Dendritic cell treated with granulocyte-macrophage colony-stimulating factor and Interleukin-4, amounts not matched to agents 40 ng/mL and 50 ng/mL, for 4 days (primary cell): ENCODE results near the gene DNAH14.
"Not testable (repeated sequence)": the region's sequence is repeated elsewhere in the genome, so short reads cannot be mapped to it uniquely, and the experiment has no call there.

Source experiments
- H3K27ac Mint-ChIP-seq: one replicate; pipeline ENCODE4 v1.8.0; 2022; ENCODE audit warnings: mild to moderate bottlenecking, mixed read lengths
- H3K27me3 Mint-ChIP-seq: one replicate; pipeline ENCODE4 v1.8.0; 2022; ENCODE audit warnings: mild to moderate bottlenecking, mixed read lengths
- H3K36me3 Mint-ChIP-seq: one replicate; pipeline ENCODE4 v1.8.0; 2022; ENCODE audit warnings: low read depth, mixed read lengths
- H3K4me1 Mint-ChIP-seq: one replicate; pipeline ENCODE4 v1.8.0; 2022; ENCODE audit warnings: low read depth, mixed read lengths
- H3K4me3 Mint-ChIP-seq: one replicate; pipeline ENCODE4 v1.8.0; 2022; ENCODE audit warnings: mild to moderate bottlenecking, moderate library complexity, mixed read lengths
- H3K9me3 Mint-ChIP-seq: one replicate; pipeline ENCODE4 v1.8.0; 2022; ENCODE audit warnings: mixed read lengths
- intact Hi-C: fragments of 100-400 bp; cut with micrococcal nuclease; formaldehyde crosslinking; loops from one replicate; pipeline ENCODE4 v1.15.0; 2022

Gene DNAH14

DNA sequence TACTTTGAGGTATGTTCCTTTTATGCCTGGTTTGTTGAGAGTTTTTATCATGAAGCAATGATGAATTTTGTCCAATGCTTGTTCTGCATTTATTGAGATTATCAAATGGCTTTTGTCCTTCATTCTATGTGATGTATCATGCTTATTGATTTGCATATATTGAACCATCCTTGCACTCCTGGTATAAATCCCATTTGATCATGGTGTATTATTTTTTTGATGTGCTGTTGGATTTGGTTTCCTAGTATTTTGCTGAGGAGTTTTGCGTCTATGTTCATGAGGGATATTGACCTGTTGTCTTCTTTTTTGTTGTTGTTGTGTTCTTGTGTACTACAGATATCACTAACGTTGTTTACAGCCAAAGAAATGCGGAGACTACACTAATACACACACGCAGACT lies 4.1 kb downstream of the DNAH14 start:
- intact Hi-C loops: no loop called here
- no peak overlapping the region for H3K4me3 Mint-ChIP-seq
- peaks cover 54% of the 10 kb centered on the region for H3K9me3 Mint-ChIP-seq
- peaks cover 9% of the 10 kb centered on the region for H3K27me3 Mint-ChIP-seq
- no peaks in the 10 kb centered on the region for H3K36me3 Mint-ChIP-seq
- peaks cover 17% of the 10 kb centered on the region for H3K4me1 Mint-ChIP-seq
- no peak overlapping the region for H3K27ac Mint-ChIP-seq

DNA sequence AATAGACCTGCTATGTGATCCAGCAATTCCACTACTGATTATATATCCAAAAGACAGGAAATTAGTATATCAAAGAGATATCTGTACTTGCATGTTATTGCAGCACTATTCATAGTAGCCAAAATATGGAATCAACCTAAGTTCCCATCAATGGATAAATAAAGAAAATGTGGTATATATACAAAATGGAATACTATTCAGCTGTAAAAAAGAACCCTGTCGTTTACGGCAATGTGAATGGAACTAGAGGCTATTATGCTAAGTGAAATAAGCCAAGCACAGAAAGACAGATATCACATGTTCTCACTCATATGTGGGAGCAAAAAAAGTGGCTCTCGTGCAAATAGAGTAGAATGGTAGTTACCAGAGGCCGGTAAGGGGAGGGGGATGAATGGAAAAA lies 9.2 kb downstream of the DNAH14 start:
- H3K27ac Mint-ChIP-seq: no peak overlapping the region
- no peak overlapping the region for H3K4me3 Mint-ChIP-seq
- H3K4me1 Mint-ChIP-seq: no peaks in the 10 kb centered on the region
- intact Hi-C loops: no loop called here
- no peaks in the 10 kb centered on the region for H3K36me3 Mint-ChIP-seq
- H3K9me3 Mint-ChIP-seq: peaks cover 46% of the 10 kb centered on the region
- no peaks in the 10 kb centered on the region for H3K27me3 Mint-ChIP-seq

DNA sequence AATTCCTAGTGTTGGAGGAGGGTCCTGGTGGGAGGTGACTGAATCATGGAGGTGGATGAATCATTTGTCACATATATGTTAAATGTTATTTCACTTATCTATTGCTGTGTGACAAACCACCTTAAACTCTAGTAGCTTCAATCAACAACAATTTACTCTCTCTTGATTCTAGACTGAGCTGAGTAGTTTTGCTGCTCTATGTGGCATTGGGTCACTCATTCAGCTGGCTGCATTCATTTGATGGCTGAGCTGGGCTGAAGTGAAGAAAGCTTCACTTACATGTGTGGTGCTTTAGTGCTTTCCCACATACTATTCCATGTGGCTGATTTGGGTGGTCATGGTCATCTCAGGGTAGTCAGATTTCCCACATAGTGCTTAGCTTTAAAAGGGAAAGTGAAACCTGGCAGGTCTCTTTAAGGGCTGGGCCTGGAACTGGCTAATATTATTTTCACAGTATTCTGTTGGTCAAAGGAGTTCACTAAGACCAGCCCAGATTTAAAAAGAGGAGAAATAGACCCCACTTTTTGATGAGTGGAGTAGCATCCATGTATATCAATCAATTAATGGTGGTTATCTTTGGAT lies 10.5 kb downstream of the DNAH14 start:
- Mint-ChIP-seq H3K27ac (no peak overlapping the region), H3K9me3 (peaks cover 46% of the 10 kb centered on the region), H3K4me3 (no peak overlapping the region), H3K36me3 (no peaks in the 10 kb centered on the region), H3K4me1 (no peaks in the 10 kb centered on the region), H3K27me3 (no peaks in the 10 kb centered on the region)
- intact Hi-C loops: no loop called here

DNA sequence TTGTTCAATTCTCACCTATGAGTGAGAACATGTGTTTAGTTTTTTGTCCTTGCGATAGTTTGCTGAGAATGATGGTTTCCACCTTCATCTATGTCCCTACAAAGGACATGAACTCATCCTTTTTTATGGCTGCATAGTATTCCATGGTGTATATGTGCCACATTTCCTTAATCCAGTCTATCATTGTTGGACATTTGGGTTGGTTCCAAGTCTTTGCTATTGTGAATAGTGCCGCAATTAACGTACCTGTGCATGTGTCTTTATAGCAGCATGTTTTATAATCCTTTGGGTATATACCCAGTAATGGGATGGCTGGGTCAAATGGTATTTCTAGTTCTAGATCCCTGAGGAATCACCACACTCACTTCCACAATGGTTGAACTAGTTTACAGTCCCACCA lies 11.3 kb downstream of the DNAH14 start:
- H3K36me3 Mint-ChIP-seq, intact Hi-C loops, H3K27me3 Mint-ChIP-seq, H3K4me1 Mint-ChIP-seq, H3K27ac Mint-ChIP-seq, H3K4me3 Mint-ChIP-seq: not testable (repeated sequence)
- H3K9me3 Mint-ChIP-seq: peaks cover 46% of the 10 kb centered on the region

DNA sequence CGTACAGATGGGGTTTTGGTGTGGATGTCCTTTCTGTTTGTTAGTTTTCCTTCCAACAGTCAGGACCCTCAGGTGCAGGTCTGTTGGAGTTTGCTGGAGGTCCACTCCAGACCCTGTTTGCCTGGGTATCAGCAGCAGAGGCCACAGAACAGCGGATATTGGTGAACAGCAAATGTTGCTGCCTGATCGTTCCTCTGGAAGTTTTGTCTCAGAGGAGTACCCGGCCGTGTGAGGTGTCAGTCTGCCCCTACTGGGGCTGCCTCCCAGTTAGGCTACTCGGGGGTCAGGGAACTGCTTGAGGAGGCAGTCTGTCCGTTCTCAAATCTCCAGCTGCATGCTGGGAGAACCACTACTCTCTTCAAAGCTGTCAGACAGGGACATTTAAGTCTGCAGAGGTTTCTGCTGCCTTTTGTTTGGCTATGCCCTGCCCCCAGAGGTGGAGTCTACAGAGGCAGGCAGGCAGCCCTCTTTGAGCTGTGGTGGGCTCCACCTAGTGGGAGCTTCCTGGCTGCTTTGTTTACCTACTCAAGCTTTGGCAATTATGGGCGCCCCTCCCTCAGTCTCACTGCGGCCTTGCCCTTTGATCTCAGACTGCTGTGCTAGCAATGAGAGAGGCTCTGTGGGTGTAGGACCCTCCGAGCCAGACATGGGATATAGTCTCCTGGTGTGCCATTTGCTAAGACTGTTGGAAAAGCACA lies 16.3 kb downstream of the DNAH14 start:
- H3K4me3 Mint-ChIP-seq, H3K36me3 Mint-ChIP-seq, H3K27ac Mint-ChIP-seq, H3K27me3 Mint-ChIP-seq, H3K4me1 Mint-ChIP-seq, intact Hi-C loops: not testable (repeated sequence)
- H3K9me3 Mint-ChIP-seq: peaks cover 38% of the 10 kb centered on the region

DNA sequence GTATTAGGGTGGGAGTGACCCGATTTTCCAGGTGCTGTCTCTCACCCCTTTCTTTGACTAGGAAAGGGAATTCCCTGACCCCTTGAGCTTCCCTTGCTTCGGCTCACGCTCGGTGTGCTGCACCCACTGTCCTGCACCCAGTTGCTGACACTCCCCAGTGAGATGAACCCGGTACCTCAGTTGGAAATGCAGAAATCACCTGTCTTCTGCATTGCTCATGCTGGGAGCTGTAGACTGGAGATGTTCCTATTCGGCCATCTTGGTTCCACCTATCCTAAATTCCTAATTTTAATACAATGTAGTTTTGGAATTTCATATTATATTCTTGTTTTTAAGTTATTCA lies 16.8 kb downstream of the DNAH14 start:
- peaks cover 38% of the 10 kb centered on the region for H3K9me3 Mint-ChIP-seq
- H3K4me3 Mint-ChIP-seq, H3K36me3 Mint-ChIP-seq, intact Hi-C loops, H3K27ac Mint-ChIP-seq, H3K27me3 Mint-ChIP-seq, H3K4me1 Mint-ChIP-seq: not testable (repeated sequence)

DNA sequence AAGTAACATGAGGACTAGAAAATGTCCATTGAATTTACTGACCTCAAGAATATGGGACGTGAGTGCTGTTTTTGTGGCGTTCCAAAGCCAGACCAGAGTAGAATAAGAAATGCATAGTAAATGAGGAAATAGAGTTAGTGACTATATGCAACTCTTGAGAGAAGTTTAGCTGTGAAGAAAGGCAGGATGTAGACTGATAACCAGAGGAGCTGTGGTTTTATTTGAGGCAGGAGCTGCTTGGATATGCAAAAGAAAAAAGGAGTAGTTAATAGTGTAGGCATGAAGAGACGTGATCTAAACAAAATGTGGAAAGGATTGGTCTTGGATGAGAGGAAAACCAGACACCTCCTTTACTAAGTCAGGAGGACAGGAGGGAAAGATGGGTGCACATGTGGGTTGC lies 28.2 kb downstream of the DNAH14 start:
- Mint-ChIP-seq H3K9me3 (no peaks in the 10 kb centered on the region), H3K27me3 (no peaks in the 10 kb centered on the region), H3K4me1 (no peaks in the 10 kb centered on the region), H3K4me3 (no peak overlapping the region), H3K27ac (no peak overlapping the region), H3K36me3 (no peaks in the 10 kb centered on the region)
- intact Hi-C loops: no loop called here

DNA sequence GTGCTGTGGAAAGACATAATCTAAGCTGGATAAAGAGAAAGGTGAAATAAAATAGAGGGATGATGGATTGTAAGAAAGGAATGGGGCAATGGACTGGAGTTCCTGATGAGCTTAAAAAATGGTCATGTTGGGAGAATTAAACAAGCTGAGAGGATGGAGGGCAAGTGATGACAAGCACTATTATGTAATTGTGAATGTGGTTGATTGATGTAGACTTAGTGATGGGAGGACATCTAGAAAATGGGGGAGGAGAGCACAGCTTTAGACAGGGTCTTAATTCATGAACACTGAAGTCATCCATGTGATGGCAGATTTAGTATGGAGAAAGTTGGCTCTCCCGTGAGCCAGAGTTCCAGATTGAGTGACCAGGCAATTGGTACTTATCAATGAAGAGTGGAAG lies 29.0 kb downstream of the DNAH14 start:
- H3K27ac Mint-ChIP-seq: no peak overlapping the region
- H3K9me3 Mint-ChIP-seq: no peaks in the 10 kb centered on the region
- no peak overlapping the region for H3K4me3 Mint-ChIP-seq
- intact Hi-C loops: no loop called here
- no peaks in the 10 kb centered on the region for H3K36me3 Mint-ChIP-seq
- H3K27me3 Mint-ChIP-seq: no peaks in the 10 kb centered on the region
- H3K4me1 Mint-ChIP-seq: no peaks in the 10 kb centered on the region

DNA sequence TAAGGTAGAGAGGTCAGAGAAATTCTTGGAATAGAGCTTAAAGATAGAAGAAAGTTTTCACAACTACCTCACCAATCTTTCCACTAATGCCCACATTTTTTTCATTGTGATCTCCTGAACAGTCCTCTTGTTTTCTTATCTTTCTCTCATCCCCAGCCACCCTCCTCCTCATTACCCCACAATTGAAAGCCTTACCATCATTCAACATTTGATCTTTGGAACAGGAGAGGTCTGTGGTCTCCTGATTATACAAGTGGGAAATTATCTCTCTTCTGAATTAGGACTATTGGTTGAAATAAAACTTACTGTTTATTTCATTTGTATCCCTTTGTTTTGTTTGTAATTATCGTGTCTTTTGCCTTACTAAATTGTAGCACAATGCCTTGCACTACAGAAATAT lies 29.6 kb downstream of the DNAH14 start:
- intact Hi-C loops: no loop called here
- Mint-ChIP-seq H3K9me3 (no peaks in the 10 kb centered on the region), H3K4me1 (no peaks in the 10 kb centered on the region), H3K27me3 (no peaks in the 10 kb centered on the region), H3K36me3 (no peaks in the 10 kb centered on the region), H3K4me3 (no peak overlapping the region), H3K27ac (no peak overlapping the region)

DNA sequence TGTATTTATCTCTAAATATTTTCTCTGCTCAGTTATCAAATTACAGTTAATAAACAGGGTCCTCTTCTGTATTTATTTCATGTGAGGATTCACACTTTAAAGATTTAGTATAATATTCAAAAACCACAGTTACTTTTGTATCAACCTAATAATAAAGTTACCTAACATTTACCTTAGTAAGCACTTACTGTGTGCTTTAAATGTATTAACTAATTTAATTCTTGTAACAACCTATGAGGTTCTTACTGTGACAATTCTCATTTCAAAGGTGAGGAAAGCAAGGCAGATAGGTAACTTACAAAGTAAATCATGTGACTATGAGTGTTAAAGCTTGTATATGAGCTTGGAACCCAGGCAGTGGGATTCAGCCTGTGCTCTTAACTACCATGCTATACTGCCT lies 30.2 kb downstream of the DNAH14 start:
- intact Hi-C loops: no loop called here
- Mint-ChIP-seq H3K27me3 (no peaks in the 10 kb centered on the region), H3K27ac (no peak overlapping the region), H3K36me3 (no peaks in the 10 kb centered on the region), H3K9me3 (no peaks in the 10 kb centered on the region), H3K4me3 (no peak overlapping the region), H3K4me1 (no peaks in the 10 kb centered on the region)

DNA sequence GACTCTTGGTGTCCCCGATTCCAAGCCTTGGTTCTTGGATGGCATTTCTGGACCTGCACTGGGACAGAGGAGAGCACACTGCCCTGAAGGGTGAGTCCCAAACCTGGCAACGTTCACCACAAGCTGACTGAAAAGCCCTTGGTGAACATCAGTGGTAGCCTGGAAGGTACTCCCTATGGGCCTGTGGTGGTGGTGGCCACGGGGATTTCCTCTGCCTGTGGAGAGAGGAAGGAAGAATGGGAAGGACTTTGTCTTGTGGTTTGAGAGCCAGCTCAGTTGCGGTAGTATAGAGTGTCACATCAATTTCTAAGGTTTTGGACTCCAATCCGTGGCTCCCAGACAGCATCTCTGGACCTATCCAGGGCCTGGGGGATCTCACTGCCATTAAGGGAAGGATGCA lies 50.7 kb downstream of the DNAH14 start:
- peaks cover 37% of the 10 kb centered on the region for H3K9me3 Mint-ChIP-seq
- H3K4me1 Mint-ChIP-seq: no peaks in the 10 kb centered on the region
- intact Hi-C loops: no loop called here
- no peak overlapping the region for H3K4me3 Mint-ChIP-seq
- H3K36me3 Mint-ChIP-seq: no peaks in the 10 kb centered on the region
- H3K27ac Mint-ChIP-seq: no peak overlapping the region
- no peaks in the 10 kb centered on the region for H3K27me3 Mint-ChIP-seq

DNA sequence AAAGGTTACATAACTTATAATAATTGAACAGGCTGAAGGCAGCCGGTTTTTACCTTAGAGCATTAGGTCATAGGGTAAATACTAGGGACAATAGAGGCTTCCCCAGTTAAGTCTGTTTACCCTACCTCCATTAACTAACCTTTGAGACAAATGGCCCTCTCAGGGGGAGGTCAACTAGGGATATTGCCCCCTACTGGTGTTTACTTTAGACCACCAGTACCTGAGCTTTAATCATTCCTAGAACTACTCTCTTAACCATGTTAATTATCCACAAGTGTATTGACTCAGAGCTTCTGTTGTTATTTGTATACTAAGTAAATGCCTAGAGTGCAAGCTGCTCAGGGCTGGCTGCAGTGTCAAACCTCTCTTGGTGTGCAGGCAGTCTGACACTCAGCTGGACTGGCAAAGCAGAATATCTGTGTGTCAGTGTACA lies 52.5 kb downstream of the DNAH14 start:
- peaks cover 28% of the 10 kb centered on the region for H3K9me3 Mint-ChIP-seq
- H3K27ac Mint-ChIP-seq, H3K4me3 Mint-ChIP-seq, H3K36me3 Mint-ChIP-seq, intact Hi-C loops, H3K4me1 Mint-ChIP-seq, H3K27me3 Mint-ChIP-seq: not testable (repeated sequence)

DNA sequence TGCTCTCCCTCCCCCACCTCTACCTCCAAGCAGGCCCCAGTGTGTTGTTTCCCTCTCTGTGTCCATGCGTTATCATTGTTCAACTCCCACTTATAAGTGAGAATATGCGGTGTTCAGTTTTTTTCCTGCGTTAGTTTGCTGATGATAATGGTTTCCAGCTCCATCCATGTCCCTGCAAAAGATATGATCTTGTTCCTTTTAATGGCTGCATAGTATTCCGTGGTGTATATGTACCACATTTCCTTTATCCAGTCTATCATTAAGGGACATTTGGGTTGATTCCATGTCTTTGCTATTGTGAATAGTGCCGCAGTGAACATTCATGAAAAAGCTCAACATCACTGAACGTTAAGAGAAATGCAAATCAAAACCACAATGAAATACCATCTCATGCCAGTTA lies 58.6 kb downstream of the DNAH14 start:
- Mint-ChIP-seq H3K27ac (no peak overlapping the region), H3K9me3 (peaks cover 11% of the 10 kb centered on the region), H3K27me3 (no peaks in the 10 kb centered on the region), H3K36me3 (no peaks in the 10 kb centered on the region), H3K4me1 (no peaks in the 10 kb centered on the region), H3K4me3 (no peak overlapping the region)
- intact Hi-C loops: no loop called here

DNA sequence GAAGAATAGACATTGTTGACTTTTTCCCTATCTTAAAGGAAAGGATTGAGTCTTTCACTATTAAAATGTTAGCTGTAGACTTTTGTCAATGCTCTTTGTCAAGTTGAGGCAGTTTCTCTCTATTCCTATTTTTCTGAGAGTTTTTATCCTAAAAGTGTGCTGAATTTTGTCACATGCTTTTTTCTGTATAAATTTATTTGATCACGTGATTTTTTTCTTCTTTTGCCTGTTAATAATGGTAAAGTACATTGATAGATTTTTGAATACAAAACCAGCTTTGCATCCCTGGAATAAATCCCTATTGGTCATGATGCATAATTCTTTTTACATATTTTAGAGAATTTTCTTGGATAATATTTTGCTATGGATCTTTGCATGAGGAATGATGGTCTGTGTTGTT lies 60.1 kb downstream of the DNAH14 start:
- Mint-ChIP-seq H3K27ac (no peak overlapping the region), H3K27me3 (no peaks in the 10 kb centered on the region), H3K4me1 (no peaks in the 10 kb centered on the region), H3K9me3 (peaks cover 11% of the 10 kb centered on the region), H3K36me3 (no peaks in the 10 kb centered on the region), H3K4me3 (no peak overlapping the region)
- intact Hi-C loops: no loop called here

DNA sequence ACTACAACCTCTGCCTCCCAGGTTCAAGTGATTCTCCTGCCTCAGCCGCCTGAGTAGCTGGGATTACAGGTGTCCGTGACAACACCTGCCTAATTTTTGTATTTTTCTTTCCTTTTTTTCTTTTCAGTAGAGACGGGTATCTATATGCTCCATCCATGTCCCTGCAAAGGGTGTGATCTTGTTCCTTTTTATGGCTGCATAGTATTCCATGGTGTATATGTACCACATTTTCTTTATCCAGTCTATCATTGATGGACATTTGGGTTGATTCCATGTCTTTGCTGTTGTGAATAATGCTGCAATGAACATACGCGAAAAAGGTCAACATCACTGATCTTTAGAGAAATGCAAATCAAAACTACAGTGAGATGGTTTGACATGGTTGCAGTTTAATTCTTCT lies 62.1 kb downstream of the DNAH14 start:
- H3K9me3 Mint-ChIP-seq: peaks cover 26% of the 10 kb centered on the region
- H3K27ac Mint-ChIP-seq, H3K4me1 Mint-ChIP-seq, intact Hi-C loops, H3K27me3 Mint-ChIP-seq, H3K36me3 Mint-ChIP-seq, H3K4me3 Mint-ChIP-seq: not testable (repeated sequence)
